ENCODE measurements around the gene OS9.
A peak's percentile ranks its signal among the peaks of the same experiment; 100 is the strongest.

OS9 gene

GRCh38 chr12:57754411-57755193 lies 60.7 kb downstream of the OS9 start, which contains the start of gene MARCHF9:
TSS of gene MARCHF9 (plus strand) at chr12:57755103. CDS start at chr12:57755529, 426 bp downstream.
- DNase-seq (ENCODE audit: low read depth), result no peak
- peak within 1 kb of the TSS; percentile 55 for H3K4me3 ChIP-seq (ENCODE audit: low read depth, low read length)
- in situ Hi-C loops (cut with HindIII; ENCODE audit: low sequenced_read_pairs), result loop anchor here (5.0 kb wide), 1 partner anchor 63 kb away; the partner anchor contains the start of gene AVIL
- TF ChIP-seq, protein P1, sequence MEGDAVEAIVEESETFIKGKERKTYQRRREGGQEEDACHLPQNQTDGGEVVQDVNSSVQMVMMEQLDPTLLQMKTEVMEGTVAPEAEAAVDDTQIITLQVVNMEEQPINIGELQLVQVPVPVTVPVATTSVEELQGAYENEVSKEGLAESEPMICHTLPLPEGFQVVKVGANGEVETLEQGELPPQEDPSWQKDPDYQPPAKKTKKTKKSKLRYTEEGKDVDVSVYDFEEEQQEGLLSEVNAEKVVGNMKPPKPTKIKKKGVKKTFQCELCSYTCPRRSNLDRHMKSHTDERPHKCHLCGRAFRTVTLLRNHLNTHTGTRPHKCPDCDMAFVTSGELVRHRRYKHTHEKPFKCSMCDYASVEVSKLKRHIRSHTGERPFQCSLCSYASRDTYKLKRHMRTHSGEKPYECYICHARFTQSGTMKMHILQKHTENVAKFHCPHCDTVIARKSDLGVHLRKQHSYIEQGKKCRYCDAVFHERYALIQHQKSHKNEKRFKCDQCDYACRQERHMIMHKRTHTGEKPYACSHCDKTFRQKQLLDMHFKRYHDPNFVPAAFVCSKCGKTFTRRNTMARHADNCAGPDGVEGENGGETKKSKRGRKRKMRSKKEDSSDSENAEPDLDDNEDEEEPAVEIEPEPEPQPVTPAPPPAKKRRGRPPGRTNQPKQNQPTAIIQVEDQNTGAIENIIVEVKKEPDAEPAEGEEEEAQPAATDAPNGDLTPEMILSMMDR (IDR thresholded peaks at IDR 0.05; ENCODE audit: low read depth, low read length, missing control alignments), result no peak

- no peak for DNase-seq (ENCODE audit: low read depth)
- in situ Hi-C loops (cut with HindIII; ENCODE audit: low sequenced_read_pairs), result loop anchor here (5.0 kb wide), 1 partner anchor 62 kb away; the partner anchor contains the start of gene AVIL
- H3K4me3 ChIP-seq (ENCODE audit: low read depth, low read length), result peak overlapping the region; percentile 55
- TF ChIP-seq, protein P1 (IDR thresholded peaks at IDR 0.05; ENCODE audit: low read depth, low read length, missing control alignments), result no peak
These were observed 61.2 kb downstream of the OS9 start for GRCh38 chr12:57755194-57755453.

DNA sequence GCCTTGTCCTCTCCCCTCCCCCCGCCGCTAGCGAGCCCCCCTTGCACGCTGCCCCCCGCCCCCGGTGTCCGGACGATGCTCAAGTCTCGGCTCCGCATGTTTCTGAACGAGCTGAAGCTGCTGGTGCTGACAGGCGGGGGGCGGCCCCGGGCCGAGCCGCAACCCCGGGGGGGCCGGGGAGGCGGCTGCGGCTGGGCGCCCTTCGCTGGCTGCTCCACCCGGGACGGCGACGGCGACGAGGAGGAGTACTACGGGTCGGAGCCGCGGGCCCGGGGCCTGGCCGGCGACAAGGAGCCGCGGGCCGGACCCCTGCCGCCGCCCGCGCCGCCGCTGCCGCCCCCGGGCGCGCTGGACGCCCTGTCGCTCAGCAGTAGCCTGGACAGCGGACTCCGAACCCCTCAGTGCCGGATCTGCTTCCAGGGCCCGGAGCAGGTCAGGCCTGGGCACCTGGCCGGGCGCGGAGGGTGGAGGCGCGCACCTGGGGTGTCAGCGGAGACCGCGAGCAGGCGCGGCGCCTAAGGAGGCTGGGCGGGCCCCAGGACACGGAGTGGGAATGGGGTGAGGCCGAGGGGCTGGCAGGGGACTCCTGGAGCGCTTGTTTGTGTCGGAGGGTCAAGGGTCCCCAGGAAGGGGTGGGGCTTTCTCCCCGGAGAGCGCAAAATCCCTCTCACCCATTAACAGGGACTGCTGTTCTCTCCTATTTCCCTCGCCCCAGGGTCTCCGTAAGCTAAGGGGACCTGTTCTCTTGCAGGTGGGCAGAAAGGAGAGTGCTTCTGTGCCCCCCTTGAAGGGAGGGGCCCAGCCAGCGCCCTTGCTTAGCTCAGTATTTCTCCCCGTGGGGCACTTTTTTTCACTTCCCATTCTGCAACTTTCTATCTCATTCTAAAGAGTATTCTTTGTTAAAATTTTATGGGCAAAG lies 61.8 kb downstream of the OS9 start:
- DNase-seq (ENCODE audit: low read depth), result no peak
- TF ChIP-seq, protein P1 (IDR thresholded peaks at IDR 0.05; ENCODE audit: low read depth, low read length, missing control alignments), result no peak
- in situ Hi-C loops (cut with HindIII; ENCODE audit: low sequenced_read_pairs), result loop anchor here (5.0 kb wide), 1 partner anchor 62 kb away; the partner anchor contains the start of gene AVIL

DNA sequence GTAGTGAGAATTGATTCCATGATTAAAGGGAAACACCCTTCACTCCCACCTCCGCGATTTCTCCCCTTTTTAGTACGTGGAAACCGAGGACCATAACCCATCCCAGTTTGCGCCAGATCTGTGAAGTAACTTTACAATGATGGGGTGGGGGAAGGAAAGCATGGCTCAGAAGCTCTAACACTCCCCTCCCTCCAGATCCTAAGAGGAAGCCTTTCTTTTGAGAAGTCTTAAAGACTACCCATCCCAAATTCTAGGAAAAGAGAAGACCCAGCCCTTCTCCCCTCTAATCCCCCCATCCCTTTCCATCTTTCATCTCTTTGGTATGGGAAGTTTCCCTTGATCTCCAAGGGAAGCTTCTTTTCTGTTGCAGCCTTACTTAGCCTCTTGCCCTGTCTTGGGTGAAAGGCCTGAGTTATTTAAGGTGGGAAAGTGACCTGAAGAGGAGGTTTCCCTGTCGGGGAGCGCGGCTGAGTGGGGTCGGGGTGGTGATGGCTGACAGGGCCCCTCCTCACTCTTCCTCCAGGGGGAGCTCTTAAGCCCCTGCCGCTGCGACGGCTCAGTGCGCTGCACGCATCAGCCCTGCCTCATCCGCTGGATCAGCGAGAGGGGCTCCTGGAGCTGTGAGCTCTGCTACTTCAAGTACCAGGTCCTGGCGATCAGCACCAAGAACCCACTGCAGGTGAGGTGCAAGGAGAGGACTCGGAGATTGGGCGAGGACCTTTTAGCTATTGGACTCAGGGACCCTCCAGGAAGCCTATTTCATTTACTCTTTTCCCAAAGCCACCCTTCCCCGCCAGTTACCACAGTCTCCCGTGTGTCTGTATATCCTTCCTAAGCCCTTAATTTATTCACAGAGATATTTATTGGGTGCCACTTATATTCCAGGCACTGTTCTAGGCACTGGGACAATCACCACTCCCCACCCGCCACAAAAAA lies 62.7 kb downstream of the OS9 start:
- in situ Hi-C loops (cut with HindIII; ENCODE audit: low sequenced_read_pairs), result loop anchor here (5.0 kb wide), 1 partner anchor 61 kb away; the partner anchor contains the start of gene AVIL
- no peak for DNase-seq (ENCODE audit: low read depth)
- TF ChIP-seq, protein P1 (IDR thresholded peaks at IDR 0.05; ENCODE audit: low read depth, low read length, missing control alignments), result peak; percentile 76
- H3K4me3 ChIP-seq (ENCODE audit: low read depth, low read length), result peak overlapping the region; percentile 55

More for the DNA sequence above, 61.8 kb downstream of the OS9 start:
- H3K4me3 ChIP-seq (ENCODE audit: low read depth, low read length), result peak overlapping the region; percentile 55

DNA sequence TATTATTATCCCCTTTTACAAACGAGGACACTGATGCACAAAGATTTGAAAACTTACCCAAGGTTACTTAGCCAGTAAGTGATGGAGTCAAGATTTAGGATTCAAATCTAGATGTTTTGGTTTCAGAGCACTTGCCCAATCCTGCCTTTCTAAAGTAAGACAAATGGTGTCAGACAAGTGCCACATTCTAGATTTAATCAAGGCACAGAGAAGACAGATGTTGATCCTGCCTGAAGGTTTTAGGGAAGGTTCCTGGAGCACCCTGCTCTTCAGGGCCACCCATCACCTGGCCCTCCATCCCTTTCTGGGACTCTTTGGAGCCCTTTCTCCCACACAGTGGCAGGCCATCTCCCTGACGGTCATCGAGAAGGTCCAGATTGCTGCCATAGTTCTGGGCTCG lies 63.8 kb downstream of the OS9 start:
- in situ Hi-C loops (cut with HindIII; ENCODE audit: low sequenced_read_pairs), result loop anchor here (5.0 kb wide), 1 partner anchor 60 kb away; the partner anchor contains the start of gene AVIL
- TF ChIP-seq, protein P1 (IDR thresholded peaks at IDR 0.05; ENCODE audit: low read depth, low read length, missing control alignments), result no peak
- H3K4me3 ChIP-seq (ENCODE audit: low read depth, low read length), result no peak overlapping the region
- DNase-seq (ENCODE audit: low read depth), result no peak
